NCI-H1694 treated with DMSO at 0.1 percent for 48 hours (cell line): ENCODE measurements around the gene SARM1.
A peak's percentile ranks its signal among the peaks of the same experiment; 100 is the strongest.
"Not testable (repeated sequence)": the region's sequence is repeated elsewhere in the genome, so short reads cannot be mapped to it uniquely, and the experiment has no call there.

Source experiments
- DNase-seq: peaks from one replicate; lab custom pipeline; 2025; lab: John Stamatoyannopoulos, UW

Gene SARM1

DNA sequence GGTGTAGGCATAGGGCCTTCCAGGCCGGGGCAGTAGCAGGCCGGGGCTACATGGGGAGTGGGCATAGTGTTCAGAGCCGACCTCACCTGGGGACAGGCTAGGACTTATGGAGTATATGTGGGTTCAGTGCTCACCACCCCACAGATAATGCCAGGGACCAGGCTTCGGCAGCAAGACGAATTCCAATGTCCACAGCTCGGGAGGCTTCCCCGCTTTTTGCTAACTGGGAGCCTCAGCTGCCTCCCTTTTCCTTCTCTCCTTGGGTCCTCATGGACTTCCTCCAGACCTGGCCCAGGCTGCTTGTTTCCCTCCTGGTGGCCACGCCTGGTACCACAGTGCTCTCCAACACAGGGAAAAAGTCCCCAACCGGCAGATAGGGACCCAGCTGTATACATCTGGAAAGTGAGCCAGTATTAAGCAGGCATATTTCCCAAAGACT is 54.6 kb downstream of the SARM1 start:
- no peak for DNase-seq

DNA sequence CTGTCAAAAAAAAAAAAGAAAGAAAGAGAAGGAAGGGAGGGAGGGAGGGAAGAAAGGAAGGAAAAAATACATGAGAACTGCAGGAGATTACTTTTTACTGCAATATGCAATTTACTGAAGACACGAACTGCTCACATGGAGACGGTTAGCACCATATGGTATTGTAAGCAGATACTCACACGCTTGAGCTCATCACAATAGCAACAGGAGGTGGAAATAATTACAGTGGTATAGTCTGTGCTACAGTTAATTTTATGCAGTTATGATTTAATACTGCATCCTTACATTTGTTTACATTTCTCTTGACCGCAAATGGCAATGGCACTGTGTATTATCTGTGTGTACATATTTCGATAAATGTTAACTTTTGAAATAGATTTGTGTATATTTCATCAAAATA is 55.9 kb downstream of the SARM1 start:
- peak; percentile 99 for DNase-seq

DNA sequence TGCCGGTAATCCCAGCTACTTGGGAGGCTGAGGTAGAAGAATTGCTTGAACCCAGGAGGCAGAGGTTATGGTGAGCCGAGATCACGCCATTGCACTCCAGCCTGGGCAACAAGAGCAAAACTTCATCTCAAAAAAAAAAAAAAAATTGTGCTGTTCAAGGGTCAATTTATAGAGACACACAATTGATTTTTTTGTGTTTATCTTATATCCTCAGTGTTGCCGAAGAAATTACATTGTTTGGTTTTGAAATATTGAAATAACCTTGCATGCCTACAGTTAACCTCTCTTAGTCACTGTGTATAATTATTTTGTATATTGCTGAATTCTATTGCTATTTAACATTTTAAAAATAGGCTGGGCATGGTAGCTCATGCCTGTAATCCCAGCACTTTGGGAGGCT is 56.5 kb downstream of the SARM1 start:
- not testable (repeated sequence) for DNase-seq

DNA sequence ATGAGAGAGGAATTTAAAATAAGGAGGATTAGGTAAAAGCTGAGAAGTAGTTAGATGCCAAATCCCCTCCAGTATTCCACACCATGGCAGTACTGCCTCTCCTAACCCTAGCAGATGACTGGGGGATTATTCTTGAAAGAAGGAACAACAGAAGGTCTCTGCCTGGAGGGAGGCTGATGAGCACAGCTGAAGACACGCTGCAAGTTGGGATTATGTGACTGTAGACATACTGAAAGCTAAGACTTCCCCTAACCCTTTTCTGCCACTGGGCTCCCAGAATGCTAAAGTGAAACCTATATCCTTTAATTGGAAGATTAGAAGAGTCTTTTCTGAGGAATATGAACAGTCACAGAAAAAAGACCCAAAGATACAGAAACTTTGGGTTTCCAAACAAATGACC is 62.2 kb downstream of the SARM1 start:
- DNase-seq = no peak

DNA sequence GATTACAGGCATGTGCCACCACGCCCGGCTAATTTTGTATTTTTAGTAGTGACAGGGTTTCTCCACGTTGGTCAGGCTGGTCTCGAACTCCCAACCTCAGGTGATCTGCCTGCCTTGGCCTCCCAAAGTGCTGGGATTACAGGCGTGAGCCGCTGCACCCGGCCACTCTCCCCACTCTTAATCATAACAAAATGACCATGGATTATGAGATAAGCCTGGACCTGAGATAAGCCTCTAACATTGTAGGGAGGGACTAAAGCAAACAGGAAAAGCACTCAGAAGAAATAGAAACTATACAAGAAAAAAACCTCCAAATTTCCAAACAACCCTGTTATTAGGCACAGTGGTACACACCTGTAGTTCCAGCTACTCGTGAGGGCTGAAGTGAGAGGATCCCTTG is 62.8 kb downstream of the SARM1 start:
- DNase-seq = not testable (repeated sequence)

- DNase-seq = no peak
Observed at GRCh38 chr17:28443901-28444638, 72.6 kb downstream of the SARM1 start.

GRCh38 chr17:28446716-28447395 is 75.4 kb downstream of the SARM1 start:
- no peak for DNase-seq

GRCh38 chr17:28447396-28447760 is 75.9 kb downstream of the SARM1 start:
- no peak for DNase-seq

GRCh38 chr17:28449859-28450258 is 78.4 kb downstream of the SARM1 start:
- no peak for DNase-seq
